Measurements from ENCODE around the gene ACKR2. TPM values are rescaled to one million over a fixed set of nuclear protein-coding genes. Genes with fewer than 3 reads are reported as not detected.
A peak's percentile ranks its signal among the peaks of the same experiment; 100 is the strongest.

The ACKR2 gene
- total RNA-seq, 1 experiment from 2014 or later = 0.76 TPM

- H3K9me2 ChIP-seq (ENCODE audit: insufficient read depth) = no peaks in the 10 kb centered on the region
- intact Hi-C loops (cut with micrococcal nuclease) = no loop called here
- BruUV-seq (replicated peaks) = no TSS peak
- ChIA-PET CTCF (interaction anchor here (0.6 to 3.2 kb wide), 2 partner anchors 11 to 73 kb away, joined by 3 to 20 read pairs; no protein-coding TSS in a partner anchor), RAD21 (ENCODE audit: low non-redundant PET in 1 of 2, low total read pairs in 2 of 2, uncharacterized antibody in 2 of 2, unreplicated experiment in 2 of 2) (no interaction called here), POLR2A (interaction anchor here (1.4 kb wide), 1 partner anchor 15 kb away, joined by 6 read pairs; the partner anchor contains the start of gene HIGD1A)
- H3K36me3 ChIP-seq (ENCODE audit: control insufficient read depth in 1 of 2, insufficient read depth in 2 of 2, low read length in 2 of 2) = no peaks in the 10 kb centered on the region
- peak; percentile 78 for ATAC-seq
- H3K27ac ChIP-seq (ENCODE audit: low read depth, low read length) = no peak overlapping the region
- no peak overlapping the region for H3K9ac ChIP-seq (ENCODE audit: low read length)
- no peaks in the 10 kb centered on the region for H4K20me1 ChIP-seq (ENCODE audit: insufficient read depth)
- H3K4me3 ChIP-seq (replicated peaks in 1 of 2; ENCODE audit: low read depth in 1 of 2, low read length in 2 of 2) = no peak overlapping the region
- peaks cover 2 to 15% of the 10 kb centered on the region in 2 experiments; a peak in 2 of 4 replicates for H3K4me1 ChIP-seq (ENCODE audit: control insufficient read depth in 1 of 2, insufficient read depth in 2 of 2, low read length in 2 of 2)
- H3K27me3 ChIP-seq (ENCODE audit: insufficient read depth, low read length) = no peaks in the 10 kb centered on the region
- no peak for DNase-seq (ENCODE audit: low read depth, low spot score)
- no peaks in the 10 kb centered on the region for H3K9me3 ChIP-seq (ENCODE audit: control insufficient read depth in 1 of 2, insufficient read depth in 1 of 2, low read depth in 1 of 2, low read length in 2 of 2)
- no peaks in the 10 kb centered on the region for H3K79me2 ChIP-seq (ENCODE audit: insufficient read depth, low read length)
- no peak for TF ChIP-seq ZNF274 (IDR thresholded peaks at IDR 0.05; ENCODE audit: low read depth, low read length)
- TF ChIP-seq CTCF (IDR thresholded peaks at IDR 0.05 in 2 of 3, conservative IDR thresholded peaks at IDR 0.05 in 1 of 3; ENCODE audit: borderline replicate concordance in 1 of 3, insufficient read depth in 1 of 3, low read depth in 2 of 3, low read length in 2 of 3) = peak in 1 of 3 experiments; percentile 7; a peak in 1 of 6 replicates
- H2AFZ ChIP-seq (ENCODE audit: low read depth, low read length, poor library complexity, severe bottlenecking) = no peak overlapping the region
- H3K4me2 ChIP-seq (ENCODE audit: low read length) = no peak overlapping the region
These were observed 10.2 kb downstream of the ACKR2 start for GRCh38 chr3:42819351-42819965.

GRCh38 chr3:42820746-42821051, 11.5 kb downstream of the ACKR2 start:
- ATAC-seq (no peak), DNase-seq (ENCODE audit: low read depth, low spot score) (no peak)
- Histone ChIP-seq H3K4me1 (ENCODE audit: control insufficient read depth in 1 of 2, insufficient read depth in 2 of 2, low read length in 2 of 2) (peaks cover 2 to 15% of the 10 kb centered on the region in 2 experiments; a peak in 2 of 4 replicates), H3K36me3 (ENCODE audit: control insufficient read depth in 1 of 2, insufficient read depth in 2 of 2, low read length in 2 of 2) (no peaks in the 10 kb centered on the region), H3K4me3 (replicated peaks in 1 of 2; ENCODE audit: low read depth in 1 of 2, low read length in 2 of 2) (no peak overlapping the region), H3K4me2 (ENCODE audit: low read length) (no peak overlapping the region), H4K20me1 (ENCODE audit: insufficient read depth) (no peaks in the 10 kb centered on the region), H3K9ac (ENCODE audit: low read length) (no peak overlapping the region), H3K9me3 (ENCODE audit: control insufficient read depth in 1 of 2, insufficient read depth in 1 of 2, low read depth in 1 of 2, low read length in 2 of 2) (no peaks in the 10 kb centered on the region), H3K9me2 (ENCODE audit: insufficient read depth) (no peaks in the 10 kb centered on the region), H3K27ac (ENCODE audit: low read depth, low read length) (no peak overlapping the region), H2AFZ (ENCODE audit: low read depth, low read length, poor library complexity, severe bottlenecking) (no peak overlapping the region), H3K27me3 (ENCODE audit: insufficient read depth, low read length) (no peaks in the 10 kb centered on the region), H3K79me2 (ENCODE audit: insufficient read depth, low read length) (no peaks in the 10 kb centered on the region)
- RAD21 ChIA-PET (ENCODE audit: low non-redundant PET in 1 of 2, low total read pairs in 2 of 2, uncharacterized antibody in 2 of 2, unreplicated experiment in 2 of 2) = no interaction called here
- no TSS peak for BruUV-seq (replicated peaks)
- CTCF ChIA-PET = interaction anchor here (3.2 kb wide), 1 partner anchor 10 kb away, joined by 20 read pairs; no protein-coding TSS in a partner anchor
- POLR2A ChIA-PET = interaction anchor here (0.6 to 1.0 kb wide), 4 partner anchors 8 to 16 kb away, joined by 3 read pairs; partner anchors contain the start of gene HIGD1A
- TF ChIP-seq YY1 (IDR thresholded peaks at IDR 0.05; ENCODE audit: extremely low read depth, insufficient replicate concordance, low read depth, low read length) (no peak), ZFX (IDR thresholded peaks at IDR 0.05) (no peak), CBX3 (IDR thresholded peaks at IDR 0.05; ENCODE audit: low read depth) (no peak), ATF3 (IDR thresholded peaks at IDR 0.05) (no peak), REST (IDR thresholded peaks at IDR 0.05; ENCODE audit: low read depth) (no peak), SP1 (IDR thresholded peaks at IDR 0.05; ENCODE audit: low read depth) (no peak)
- intact Hi-C loops (cut with micrococcal nuclease) = loop anchor here (10.0 kb wide), 1 partner anchor 276 kb away; no protein-coding TSS in a partner anchor
